Bronchial smooth muscle cell (primary cell): ENCODE measurements around the gene AGBL2. TPM values are rescaled to one million over a fixed set of nuclear protein-coding genes. Genes with fewer than 3 reads are reported as not detected.

ENCODE experiments used
- total RNA-seq: library from RNA; depleted of rRNA; stranded (reverse); fragments of >200 nt; gene quantifications from 2 replicates; pipeline ENCODE4 v1.2.1, GENCODE V29; 2014

Gene AGBL2
- total RNA-seq = 1.1 and 3.7 TPM in 2 replicates

GRCh38 chr11:47715082-47715669, at the start of gene AGBL2:
Gene AGBL2 (minus strand): TSS chr11:47715369. CDS start chr11:47714650, 719 bp downstream.

GRCh38 chr11:47642099-47642855, 72.9 kb downstream of the AGBL2 start, which contains the start of gene MTCH2:
Gene MTCH2 (minus strand): TSS chr11:47642559. CDS start chr11:47642465, 94 bp downstream.

Other genes starting within 250 kb of the AGBL2 start
- 60.3 and 63.4 TPM in 2 replicates for gene CELF1, start 162.2 kb downstream of the AGBL2 start, total RNA-seq
- gene PTPMT1, start 149.8 kb downstream of the AGBL2 start, total RNA-seq = 60.1 and 60.3 TPM in 2 replicates
- gene KBTBD4, start 136.4 kb downstream of the AGBL2 start, total RNA-seq = 26.0 and 31.3 TPM in 2 replicates
- 65.1 and 93.6 TPM in 2 replicates for gene NDUFS3, start 136.3 kb downstream of the AGBL2 start, total RNA-seq
- gene FAM180B, start 128.7 kb downstream of the AGBL2 start, total RNA-seq = 0.09 and 0.16 TPM in 2 replicates
- gene C1QTNF4, start 121.0 kb downstream of the AGBL2 start, total RNA-seq = 0.16 and 0.17 TPM in 2 replicates
- gene MTCH2, start 72.8 kb downstream of the AGBL2 start, total RNA-seq = 51.9 and 60.4 TPM in 2 replicates
- 54.7 and 57.1 TPM in 2 replicates for gene FNBP4, start 52.0 kb upstream of the AGBL2 start, total RNA-seq
- 20.5 and 22.8 TPM in 2 replicates for gene NUP160, start 133.0 kb upstream of the AGBL2 start, total RNA-seq